GM21619 (cell line): ENCODE data around the gene CCDC3.

Experiments
- ATAC-seq: cut with Tn5 transposase; IDR thresholded peaks from one replicate; pipeline ENCODE4 v1.9.1; 2021; ENCODE audit not compliant: unreplicated experiment

CCDC3 gene

DNA sequence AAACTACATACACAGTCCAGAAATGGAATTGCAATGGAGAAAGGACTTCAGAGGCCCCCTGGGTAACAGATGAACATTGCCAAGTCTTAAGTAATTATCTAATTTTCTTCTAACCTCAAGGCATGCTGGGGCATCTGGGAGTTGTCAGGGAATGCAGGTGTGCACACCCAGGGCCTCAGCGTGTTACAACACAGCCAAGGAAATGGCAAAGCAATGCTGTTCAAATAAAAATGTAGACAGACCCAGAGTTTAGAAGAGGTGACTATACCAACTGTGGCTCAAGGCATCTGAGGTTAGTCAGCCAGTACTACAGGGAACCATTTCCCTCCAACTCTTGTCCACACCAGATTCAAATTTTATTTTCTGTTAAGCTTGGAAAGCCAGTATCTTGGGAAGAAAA lies 73.6 kb downstream of the CCDC3 start:
- ATAC-seq = no peak

DNA sequence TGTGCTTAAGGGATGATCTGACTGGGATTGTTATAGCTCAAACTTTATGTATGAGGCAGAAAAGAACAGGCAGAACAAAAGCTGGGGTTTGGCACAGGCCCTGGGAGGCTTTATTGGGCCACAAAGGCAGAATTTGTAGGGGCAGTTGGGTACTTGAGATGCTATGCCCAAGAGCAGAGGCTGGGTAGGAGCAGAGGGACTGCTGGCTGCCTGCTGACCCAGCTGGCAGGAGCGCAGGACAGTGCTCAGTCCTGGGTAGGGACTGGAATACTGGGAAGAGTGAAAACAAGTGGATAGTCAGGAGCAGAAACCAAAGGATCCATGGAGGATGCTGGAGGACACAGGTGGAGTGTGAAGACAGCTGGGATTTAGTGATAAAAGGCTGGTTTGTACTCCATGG lies 75.7 kb downstream of the CCDC3 start:
- no peak for ATAC-seq

DNA sequence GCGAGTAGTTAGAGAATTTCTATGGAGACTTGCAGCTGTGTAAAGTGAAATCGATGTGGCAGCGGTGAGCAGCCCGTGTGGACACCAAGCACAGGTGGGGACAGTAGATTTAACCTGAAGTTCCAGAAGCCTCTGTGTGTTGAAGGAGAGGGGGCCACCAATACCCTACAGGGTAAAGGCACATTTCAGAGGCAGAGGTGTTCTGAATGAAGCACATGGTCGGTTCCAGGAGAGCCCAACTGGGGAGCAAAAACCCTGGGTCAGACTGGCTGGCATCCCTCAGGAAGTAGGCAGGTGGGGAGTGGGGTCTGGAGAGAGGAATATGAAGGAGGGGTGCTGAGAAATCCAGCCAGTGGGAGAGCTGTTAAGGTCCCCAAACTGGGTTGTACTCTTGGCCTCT lies 76.6 kb downstream of the CCDC3 start:
- ATAC-seq = no peak

DNA sequence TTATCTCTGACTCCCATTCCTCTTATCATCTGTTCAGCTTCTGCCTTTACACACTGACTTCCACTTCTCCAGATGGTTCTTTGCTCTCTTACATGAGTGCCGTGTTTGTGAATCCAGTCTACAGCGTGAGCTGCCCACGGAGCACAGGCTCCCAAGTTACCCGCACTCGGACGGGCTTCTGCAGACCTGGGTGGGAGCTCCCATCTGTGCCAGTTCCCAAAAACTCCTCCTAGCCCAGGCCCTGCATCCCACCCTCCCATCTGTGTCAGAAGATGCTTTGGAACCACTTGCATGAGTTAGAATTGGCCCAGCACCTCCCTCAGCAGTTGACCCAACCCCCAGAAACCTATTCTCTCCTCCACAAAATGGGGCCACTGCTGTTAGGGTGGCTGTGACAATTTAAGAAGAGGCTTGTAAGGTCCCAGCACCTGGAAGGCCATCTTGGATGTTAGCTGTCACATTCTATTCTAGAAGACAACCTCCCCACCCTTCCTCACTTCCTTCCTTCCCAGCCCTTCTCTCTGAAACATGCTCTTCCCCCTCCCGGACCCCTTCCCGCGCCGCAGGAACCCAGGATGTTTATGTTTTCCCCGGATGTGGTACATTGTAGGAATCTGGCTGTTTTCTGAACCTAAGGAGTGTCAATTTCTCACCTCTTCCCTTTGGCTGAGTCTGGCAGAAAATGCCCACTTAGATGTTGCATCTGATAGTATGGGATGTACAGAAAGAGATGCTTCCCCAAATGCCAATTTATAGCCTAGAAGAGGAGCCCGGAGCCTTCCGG lies 79.2 kb downstream of the CCDC3 start:
- no peak for ATAC-seq

DNA sequence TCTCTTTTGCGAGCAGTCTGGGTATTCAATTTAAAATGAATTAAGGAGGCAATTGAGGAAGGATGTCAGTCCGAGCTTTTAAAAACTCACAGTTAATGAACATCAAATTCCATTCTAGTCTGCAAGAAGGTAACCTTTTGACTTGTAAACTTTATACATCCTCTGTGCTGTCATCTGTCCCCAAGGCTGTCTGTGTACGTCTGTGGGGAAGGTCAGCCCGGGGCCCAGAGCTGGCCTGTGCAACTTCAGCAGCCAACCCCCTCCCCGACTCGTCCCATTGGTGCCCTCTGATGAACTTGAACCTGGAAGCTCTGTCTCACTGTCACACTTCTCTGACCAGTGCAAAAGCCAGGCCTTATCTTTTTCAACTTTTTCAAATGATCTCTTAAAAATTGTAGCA lies 80.3 kb downstream of the CCDC3 start:
- no peak for ATAC-seq

DNA sequence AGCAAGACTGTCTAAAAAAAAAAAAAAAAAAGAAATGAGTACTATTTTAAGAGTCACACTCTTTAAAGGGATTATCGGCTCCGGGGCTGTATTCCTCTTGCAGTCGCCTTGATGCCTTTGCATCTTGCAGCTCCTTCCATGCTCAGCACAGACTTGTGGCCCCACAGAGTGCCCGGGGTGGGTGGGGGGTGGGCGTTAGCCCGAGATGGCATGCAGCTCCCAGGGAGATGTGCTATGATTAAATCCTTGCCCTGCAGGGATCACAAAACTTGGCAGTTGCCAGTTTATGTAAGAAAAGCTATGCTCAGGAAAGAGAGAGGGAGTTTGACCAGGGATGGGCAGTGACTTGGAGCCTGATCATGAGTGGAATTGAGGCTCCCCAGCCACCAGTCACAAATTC lies 81.9 kb downstream of the CCDC3 start:
- ATAC-seq = no peak

DNA sequence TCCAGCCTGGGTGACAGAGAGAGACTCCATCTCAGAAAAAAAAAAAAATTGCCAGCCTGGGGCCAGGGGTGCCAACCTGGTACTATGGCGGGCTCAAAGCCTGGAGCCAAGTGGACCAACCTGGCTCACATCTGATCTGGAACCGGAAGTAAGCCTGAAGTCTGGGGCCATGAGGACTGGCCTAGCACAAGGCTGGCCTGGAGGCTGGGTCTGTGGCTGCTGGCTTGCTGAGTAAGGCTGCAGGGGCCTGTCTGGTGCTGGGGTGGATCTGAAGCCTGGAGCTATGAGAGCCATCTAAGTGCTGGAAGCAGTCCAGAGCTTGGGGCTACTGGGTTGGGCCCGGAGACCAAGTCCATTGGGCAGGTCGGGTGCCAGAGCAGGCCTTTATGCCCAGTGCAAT lies 84.9 kb downstream of the CCDC3 start:
- ATAC-seq = no peak

DNA sequence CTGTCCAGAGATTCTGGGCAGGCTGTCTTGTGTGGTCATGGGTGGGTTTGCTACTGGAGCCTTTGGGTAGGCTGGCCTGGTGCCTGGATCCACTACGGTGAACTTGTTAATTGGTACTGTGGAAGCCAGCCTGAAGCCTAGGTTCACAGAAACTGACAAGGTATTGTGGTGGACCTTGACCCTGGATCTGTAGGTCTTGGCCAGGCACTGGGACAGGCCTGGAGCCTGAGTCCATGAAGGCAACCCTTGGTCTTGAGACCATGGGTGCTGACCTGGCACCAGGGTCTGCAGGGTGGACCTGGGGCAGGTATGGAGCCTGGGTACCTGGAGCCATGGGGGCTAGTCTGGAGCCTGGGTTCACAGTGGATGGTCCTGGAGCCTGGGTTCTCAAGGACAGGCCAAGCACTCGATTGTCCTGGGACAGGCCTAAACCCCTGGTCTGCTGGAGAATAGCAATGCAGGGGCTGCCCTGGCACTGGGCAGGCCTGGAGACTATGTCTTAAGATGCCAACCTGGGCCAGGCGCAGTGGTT lies 85.8 kb downstream of the CCDC3 start:
- ATAC-seq = no peak

DNA sequence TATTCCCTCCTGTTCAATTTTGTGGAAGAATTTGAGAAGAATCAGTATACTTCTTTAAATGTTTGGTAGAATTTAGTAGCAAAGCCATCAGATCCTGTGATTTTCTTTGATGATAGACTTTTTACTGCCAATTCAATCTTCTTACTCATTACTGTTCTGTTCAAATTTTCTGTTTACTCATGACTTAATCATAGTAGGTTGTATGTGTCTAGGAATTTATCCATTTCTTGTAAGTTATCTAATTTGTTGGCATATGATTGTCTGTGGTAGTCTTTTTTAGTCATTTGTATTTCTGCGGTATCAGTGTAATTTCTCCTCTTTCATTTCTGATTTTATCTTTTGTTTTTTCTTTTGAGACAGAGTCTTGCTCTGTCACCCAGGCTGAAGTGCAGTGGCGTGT lies 87.4 kb downstream of the CCDC3 start:
- ATAC-seq = no peak

DNA sequence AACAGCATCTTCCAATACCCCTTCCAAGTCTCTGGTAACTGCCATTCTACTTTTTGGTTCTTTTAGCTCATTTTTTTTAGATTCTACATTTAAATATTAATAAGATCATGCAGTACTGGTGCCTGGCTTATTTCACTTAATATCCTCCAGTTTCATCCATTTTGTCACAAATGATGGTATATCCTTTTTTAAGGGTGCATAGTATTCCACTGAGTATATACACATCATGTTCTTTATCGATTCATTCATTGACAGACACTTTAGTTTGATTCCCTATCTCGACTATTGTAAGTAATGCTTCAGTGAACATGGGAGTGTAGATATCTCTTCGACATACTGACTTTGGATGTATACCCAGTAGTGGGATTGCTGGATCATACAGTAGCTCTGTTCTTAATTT lies 89.7 kb downstream of the CCDC3 start:
- no peak for ATAC-seq

DNA sequence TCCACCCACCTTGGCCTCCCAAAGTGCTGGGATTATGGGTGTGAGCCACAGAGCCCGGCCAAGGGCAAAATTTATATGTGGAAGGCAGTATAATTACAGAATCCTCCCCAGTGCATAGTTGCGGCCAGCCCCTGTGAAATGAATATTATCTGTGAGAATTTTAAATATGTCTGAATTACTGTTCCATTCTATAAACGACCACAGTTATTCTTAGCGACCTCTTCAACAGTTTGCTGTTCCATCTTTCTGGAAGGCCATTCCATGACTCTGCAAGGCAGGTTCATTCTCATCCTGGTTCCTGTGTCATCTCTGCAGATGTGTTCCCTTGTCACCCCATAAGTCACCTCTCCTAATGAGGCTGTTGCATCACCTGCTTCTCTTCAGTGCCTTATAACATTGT lies 90.7 kb downstream of the CCDC3 start:
- ATAC-seq = no peak

DNA sequence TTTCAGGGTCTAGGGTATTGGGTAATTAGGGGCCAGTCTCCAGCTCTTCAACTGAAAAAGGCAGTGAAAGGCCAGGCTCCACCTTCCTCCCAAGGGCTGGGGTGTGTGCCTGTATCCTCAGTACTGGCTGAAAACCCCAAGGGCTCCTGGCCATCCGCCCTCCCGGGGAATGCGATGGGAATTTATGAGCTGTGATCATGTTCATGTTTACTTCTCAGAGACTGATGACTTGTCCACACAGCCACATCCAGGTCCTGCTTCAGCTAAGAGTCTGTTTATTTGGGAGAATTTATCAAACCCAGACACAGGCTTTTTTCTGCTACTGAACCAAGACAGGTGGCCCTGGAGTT lies 91.7 kb downstream of the CCDC3 start:
- ATAC-seq = no peak

DNA sequence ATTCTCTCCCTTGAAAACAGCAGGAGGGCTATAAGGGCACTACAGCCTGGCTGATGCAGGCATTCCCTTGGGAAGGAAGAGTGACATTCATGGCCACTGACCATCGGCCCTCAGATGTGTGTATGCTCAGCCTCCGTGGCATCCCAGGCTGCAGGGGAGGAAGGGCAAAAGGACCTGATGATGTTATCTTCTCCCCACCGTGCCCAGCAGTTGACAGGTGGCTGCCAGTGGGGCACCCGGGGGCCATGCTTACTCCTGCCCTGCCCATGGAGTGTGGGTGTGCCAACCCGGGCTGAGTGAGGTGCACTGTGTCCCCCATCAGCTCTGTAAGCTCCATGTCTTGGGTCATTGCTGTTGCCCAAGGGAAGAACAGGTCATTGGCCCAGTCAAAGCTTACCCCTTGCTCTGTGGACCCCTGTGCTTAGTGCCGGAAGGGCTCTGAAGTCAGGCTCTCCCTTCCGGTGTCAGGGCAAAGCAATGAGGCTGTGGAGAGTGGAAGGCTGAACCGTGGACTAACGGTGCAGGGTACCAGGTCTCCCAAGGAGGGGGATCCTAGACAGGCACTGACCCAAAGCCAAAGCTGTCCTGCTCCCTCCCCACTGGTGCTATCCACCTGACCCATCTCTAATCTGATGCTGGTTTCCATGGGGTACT lies 92.2 kb downstream of the CCDC3 start:
- ATAC-seq = no peak

DNA sequence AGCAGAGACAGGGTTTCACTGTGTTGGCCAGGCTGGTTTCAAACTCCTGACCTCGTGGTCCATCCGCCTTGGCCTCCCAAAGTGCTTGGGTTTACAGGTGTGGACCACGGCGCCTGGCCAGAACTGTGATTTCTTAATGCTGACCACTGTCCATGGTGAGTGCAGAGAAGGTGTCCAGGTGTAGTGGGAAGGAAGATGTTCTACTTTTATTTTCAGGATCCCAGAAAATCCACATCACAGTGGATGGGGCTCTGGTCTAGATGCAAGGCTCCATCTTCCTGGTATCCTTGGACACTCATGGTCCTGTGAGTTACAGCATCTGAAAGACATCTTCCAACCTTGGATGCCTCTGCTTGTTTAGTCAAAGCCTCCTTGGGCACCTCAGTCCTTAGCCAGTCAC lies 92.7 kb downstream of the CCDC3 start:
- ATAC-seq = no peak

DNA sequence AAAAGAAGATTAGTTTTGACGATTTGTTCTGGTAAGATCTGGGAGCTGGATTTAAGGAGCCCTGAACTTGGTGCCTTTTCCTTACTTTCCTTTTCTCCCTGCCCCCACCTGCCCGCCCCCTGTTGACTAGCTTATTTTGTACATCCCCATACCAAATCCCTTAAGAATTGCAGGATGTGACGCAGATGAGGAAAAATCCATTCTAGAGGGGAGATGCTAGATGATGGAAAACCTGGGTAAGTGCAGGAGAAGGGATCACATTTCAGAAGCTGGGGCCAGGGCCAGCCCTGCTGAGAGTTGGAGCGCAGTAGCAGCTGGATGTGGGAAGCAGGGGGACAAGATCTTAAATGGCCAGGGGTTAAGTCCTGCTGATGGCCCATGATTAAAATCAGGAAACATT lies 93.9 kb downstream of the CCDC3 start:
- ATAC-seq = no peak

DNA sequence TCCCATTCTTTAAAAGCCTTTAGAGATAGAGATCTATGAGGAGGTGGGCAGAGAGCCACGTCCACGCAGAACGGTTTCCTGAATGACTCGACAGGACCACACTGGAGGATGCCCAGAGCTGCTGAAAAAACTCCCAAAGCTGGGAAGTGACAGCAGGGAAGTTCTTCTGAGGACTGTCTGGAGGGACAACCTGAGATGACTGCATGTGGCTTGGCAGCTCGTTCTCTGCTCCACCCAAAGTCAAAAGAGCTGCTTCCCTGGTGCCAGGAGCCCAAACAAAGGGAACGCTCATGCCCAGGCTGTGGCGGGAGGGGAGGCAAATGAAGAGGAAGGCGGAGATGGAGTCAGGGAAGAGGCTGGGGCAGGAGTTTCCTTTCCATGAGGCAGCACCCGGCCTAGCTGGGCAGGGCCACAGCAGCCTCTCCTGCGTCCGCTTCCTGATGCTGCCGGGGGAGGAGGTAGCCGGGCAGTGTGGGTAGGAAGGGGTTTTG lies 95.4 kb downstream of the CCDC3 start:
- no peak for ATAC-seq

DNA sequence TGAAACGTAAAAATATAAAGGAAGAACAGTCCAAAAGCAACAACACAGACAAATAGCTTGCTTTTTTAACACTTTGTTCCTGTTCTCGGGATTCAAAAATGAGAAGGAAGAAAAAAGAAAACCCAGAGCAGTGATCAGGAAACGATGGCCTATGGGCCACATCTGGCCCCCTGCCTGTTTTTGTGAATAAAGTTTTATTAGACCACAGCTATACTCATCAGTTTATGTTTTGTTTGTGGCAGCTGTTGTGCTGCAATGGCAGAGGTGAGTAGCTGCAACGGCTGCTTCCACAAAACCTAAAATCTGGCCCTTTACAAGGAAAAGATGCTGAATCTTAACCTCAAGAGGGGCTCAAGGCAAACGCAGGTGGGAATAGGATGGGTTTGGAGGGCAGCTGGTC lies 96.4 kb downstream of the CCDC3 start:
- ATAC-seq = no peak

DNA sequence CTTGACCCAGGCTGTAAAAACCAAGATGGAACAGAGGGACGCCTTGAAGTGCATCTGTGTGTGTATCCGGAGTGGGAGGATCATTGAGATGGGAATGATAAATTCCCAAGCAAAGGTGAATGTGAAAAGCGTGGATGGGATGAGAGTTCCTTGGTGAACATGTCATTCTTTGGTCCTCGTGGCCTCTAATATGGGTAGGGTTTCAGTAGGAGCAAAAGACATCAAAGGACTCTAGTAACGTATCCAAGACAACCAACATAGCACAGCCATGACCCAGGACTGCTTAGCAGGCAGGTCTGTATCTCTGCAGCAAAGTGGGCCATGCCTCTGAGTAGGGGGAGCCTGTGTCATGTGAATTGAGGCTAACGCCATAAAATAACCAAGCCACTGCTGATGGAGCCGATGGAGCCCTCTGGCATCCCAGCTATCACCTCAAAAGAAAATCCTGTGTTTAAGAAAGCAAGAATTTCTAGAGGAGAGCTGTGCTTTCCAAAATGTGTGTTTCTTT lies 98.6 kb downstream of the CCDC3 start:
- ATAC-seq = no peak

DNA sequence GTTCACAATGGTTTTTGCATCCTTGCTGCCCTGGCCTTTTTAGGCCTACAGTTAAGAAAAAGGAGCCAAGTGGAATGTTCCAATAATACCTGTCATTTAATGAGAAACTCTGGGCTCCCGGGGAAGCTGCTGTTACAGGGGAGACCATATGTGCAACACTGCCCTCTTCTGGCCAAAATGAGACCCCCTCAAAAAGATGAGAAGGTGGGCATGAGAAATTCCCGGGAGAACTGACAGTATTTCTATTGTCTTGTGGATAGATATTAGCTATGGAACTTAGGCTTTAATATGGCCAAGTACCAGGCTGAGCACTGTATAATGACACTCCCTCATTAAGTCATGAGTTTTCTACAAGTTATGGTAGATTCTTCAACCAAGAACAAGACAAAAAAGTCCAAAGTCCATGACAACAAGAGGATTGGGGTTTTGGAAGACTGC lies 99.4 kb downstream of the CCDC3 start:
- ATAC-seq = no peak

DNA sequence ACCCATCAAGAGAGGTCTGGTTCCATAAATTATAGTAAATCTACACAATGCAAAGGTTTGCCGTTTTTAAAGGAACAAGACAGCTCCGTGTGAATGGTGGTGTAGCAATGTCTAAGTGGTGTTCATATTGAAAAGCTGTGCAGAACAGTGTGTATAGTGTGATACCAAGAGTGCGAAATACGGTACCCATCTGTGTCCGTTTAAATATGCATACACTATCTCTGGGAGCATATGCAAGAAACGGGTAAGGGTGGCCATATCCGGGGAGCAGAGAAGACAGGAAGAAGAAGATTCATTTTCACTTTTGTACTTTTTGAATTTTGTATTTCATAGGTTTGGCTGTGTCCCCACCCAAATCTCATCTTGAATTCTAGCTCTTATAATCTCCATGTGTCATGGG lies 102.0 kb downstream of the CCDC3 start:
- ATAC-seq = no peak

DNA sequence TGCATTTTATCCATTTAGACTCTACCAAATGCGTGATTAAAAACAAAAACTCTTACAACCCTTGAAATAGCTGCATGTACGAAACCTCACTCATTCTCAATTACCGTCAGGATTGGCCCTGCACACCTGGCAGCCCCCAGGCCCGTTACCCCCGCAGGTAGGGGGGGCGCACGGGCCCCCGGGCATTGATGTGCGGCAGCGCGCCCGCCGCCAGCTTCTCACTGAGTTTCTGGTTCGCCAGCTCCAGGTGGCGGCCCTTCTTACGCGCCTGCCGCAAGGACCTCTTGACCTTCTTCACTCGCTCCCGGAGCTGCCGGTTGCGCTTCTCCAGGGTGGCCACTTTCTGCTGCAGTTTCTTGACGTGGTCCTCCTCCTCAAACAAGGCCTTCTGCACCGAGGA lies 103.2 kb downstream of the CCDC3 start:
- ATAC-seq = no peak

DNA sequence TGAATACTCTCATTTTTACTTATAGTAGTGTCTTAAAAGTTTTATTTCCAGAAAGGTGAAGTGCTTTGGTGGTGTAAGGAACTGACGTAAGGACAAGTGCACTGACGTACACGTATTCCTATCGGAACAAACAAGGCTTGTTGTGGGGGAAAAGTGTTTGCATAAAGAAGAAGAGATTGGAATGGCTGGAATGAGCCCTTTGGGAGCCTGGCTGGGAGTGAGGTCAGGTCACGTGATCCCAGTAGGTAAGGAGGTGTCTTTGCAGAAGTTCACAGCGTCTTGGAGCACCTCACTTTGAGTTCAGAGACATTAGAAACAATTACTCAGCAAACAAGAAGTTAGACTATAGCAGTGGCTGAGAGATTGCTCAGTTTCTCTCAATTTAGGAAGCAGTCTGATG lies 104.2 kb downstream of the CCDC3 start:
- no peak for ATAC-seq
